ENCODE data around the gene SEC16A.

SEC16A gene

DNA sequence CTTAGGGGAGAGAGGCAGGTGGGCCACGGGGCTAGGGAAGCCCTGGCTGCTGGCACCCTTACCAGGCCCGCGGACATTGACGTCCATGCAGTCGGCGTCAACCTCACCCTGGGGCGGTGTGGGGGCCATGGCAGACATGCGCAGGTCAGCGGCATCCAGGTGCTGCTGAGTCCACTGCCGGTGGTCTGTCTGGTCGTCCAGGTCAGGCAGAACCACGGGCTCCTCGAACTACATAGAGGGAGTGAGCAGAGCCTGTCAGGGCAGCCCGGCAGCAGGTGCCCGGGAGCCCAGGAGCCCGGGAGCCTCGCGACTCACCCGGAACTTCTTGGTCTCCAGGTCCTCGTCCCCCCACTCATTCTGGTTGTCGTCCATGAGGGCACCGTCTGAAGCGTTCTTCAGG lies 18.8 kb upstream of the SEC16A start:
- ChIA-PET POLR2A (no interaction called here), CTCF (interaction anchor here (1.3 to 3.2 kb wide), 2 partner anchors 14 to 124 kb away, joined by 3 to 20 read pairs; no protein-coding TSS in a partner anchor)
- DNase-seq = no peak
- no peak overlapping the region for H3K4me3 ChIP-seq (ENCODE audit: control insufficient read depth in 1 of 7, extremely low read depth in 1 of 7, insufficient read depth in 4 of 7, low read depth in 2 of 7, low read length in 6 of 7)
- H3K36me3 ChIP-seq (ENCODE audit: control insufficient read depth in 4 of 4, insufficient read depth in 4 of 4, low read length in 3 of 4) = peaks cover 7 to 98% (median 85%) of the 10 kb centered on the region in 4 experiments
- no peak overlapping the region for H3K27ac ChIP-seq (ENCODE audit: insufficient read depth in 1 of 2, low read depth in 1 of 2, low read length in 2 of 2, poor library complexity in 1 of 2, severe bottlenecking in 2 of 2)
- H3K9me3 ChIP-seq (ENCODE audit: control extremely low read depth in 1 of 5, control insufficient read depth in 4 of 5, insufficient read depth in 2 of 5, low read depth in 1 of 5, low read length in 4 of 5) = no peaks in the 10 kb centered on the region
- WGBS (ENCODE audit: insufficient coverage) = 96% methylated on average over 18 of the region's 23 CpGs
- H3K4me1 ChIP-seq (ENCODE audit: control extremely low read depth in 1 of 4, control insufficient read depth in 4 of 4, insufficient read depth in 4 of 4, low read length in 3 of 4) = no peaks in the 10 kb centered on the region
- H3K27me3 ChIP-seq (replicated peaks in 2 of 5; ENCODE audit: control insufficient read depth in 4 of 5, insufficient read depth in 5 of 5, low read length in 4 of 5) = no peaks in the 10 kb centered on the region

DNA sequence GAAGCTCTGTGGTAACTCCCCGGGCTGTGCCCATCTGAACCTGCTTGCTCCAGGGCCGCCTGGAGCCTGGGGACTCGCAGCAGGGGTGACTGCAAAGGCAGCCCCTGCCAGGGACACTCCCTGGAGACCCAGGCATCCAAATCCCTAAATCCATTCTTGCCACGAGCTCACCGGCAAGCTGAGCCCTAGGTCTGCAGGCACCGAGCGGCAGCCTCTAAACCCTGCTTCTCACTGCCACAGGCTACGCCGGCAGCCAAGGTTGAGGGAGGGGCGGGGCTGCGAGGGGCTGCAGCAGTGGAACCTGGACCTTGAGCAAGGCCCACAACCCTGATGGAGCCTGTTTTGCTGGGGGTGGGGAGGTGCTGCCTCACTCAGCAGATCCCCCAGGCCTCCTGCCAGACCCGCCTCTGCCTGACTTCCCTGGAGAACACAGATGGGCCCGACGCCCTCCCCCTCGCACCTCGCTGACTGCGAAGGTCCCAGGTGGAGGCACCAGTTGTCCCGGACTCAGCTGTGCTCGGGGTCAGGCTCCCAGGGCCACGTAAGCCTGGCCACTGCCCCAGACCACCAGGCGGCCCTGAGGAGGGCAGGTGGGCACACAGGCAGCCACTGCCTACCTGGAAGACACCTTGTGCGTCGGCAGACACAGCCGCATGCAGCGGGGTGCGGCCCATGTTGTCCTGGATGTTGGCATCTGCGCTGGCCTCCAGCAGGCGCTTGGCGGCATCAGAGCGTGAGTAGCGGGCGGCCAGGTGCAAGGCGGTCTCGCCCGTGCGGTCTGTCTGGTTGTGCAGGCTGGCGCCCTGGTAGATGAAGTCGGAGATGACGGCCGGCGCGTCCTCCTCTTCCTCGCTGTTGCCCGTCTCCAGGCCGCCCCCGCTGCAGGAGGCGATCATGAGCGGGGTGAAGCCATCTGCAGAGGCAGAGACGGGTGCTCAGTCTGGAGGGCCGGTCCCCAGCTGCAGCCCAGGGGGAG lies 17.4 kb upstream of the SEC16A start:
- Histone ChIP-seq H3K36me3 (ENCODE audit: control insufficient read depth in 4 of 4, insufficient read depth in 4 of 4, low read length in 3 of 4) (peaks cover 4 to 97% (median 82%) of the 10 kb centered on the region in 4 experiments), H3K4me1 (ENCODE audit: control extremely low read depth in 1 of 4, control insufficient read depth in 4 of 4, insufficient read depth in 4 of 4, low read length in 3 of 4) (no peaks in the 10 kb centered on the region), H3K27me3 (replicated peaks in 2 of 5; ENCODE audit: control insufficient read depth in 4 of 5, insufficient read depth in 5 of 5, low read length in 4 of 5) (no peaks in the 10 kb centered on the region), H3K4me3 (ENCODE audit: control insufficient read depth in 1 of 7, extremely low read depth in 1 of 7, insufficient read depth in 4 of 7, low read depth in 2 of 7, low read length in 6 of 7) (no peak overlapping the region), H3K9me3 (ENCODE audit: control extremely low read depth in 1 of 5, control insufficient read depth in 4 of 5, insufficient read depth in 2 of 5, low read depth in 1 of 5, low read length in 4 of 5) (no peaks in the 10 kb centered on the region), H3K27ac (ENCODE audit: insufficient read depth in 1 of 2, low read depth in 1 of 2, low read length in 2 of 2, poor library complexity in 1 of 2, severe bottlenecking in 2 of 2) (no peak overlapping the region)
- ChIA-PET CTCF (interaction anchor here (1.0 to 4.6 kb wide), 5 partner anchors 11 to 130 kb away, joined by 3 to 27 read pairs (median 4); no protein-coding TSS in a partner anchor), POLR2A (interaction anchor here (0.6 kb wide), 1 partner anchor 129 kb away, joined by 3 read pairs; no protein-coding TSS in a partner anchor)
- WGBS (ENCODE audit: insufficient coverage) = 97% methylated on average over 43 of the region's 50 CpGs
- no peak for DNase-seq

DNA sequence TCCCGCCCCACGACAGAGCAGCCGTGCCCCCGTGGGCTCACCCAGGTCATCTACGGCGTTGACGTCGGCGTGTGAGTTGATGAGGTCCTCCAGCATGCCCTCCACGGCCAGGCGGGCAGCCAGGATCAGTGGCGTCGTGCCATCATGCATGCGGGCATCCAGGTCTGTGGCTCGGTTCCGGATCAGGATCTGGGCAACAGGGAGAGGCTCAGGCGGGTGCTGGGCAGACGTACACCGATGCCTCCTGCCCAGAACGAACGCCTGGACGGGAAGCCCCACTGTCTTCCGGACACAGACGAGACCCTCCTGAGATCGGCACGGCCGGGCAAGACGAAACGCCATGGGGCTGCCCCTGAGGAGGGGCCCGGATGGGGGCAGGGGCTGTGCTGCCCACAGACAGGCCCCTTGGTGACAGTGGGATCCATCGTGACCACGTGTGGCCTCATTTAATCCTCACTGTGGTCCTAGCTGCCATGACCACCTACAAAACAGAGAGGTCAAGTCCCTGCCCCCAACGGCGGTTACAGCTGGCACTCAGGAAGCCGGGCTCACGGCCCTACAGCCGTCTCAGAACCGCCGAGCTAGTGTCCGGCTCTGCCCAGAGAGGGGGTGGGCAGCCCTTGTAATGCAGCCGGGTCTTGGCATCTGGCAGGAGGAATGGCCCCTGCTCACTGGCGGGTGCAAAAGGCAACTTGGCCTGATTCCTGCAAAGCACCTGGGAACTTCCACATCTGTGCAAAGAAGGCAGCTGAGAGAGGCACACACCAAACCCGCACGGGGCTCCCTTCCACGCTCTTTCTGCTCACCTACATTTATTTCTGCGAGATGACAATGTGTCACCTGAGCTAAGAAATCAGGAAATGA lies 16.5 kb upstream of the SEC16A start:
- DNase-seq = no peak
- no peaks in the 10 kb centered on the region for H3K9me3 ChIP-seq (ENCODE audit: control extremely low read depth in 1 of 5, control insufficient read depth in 4 of 5, insufficient read depth in 2 of 5, low read depth in 1 of 5, low read length in 4 of 5)
- ChIA-PET POLR2A (no interaction called here), CTCF (interaction anchor here (1.0 to 4.6 kb wide), 4 partner anchors 11 to 130 kb away, joined by 3 to 27 read pairs (median 4); no protein-coding TSS in a partner anchor)
- H3K36me3 ChIP-seq (ENCODE audit: control insufficient read depth in 4 of 4, insufficient read depth in 4 of 4, low read length in 3 of 4) = peaks cover 2 to 94% (median 80%) of the 10 kb centered on the region in 4 experiments
- H3K4me3 ChIP-seq (ENCODE audit: control insufficient read depth in 1 of 7, extremely low read depth in 1 of 7, insufficient read depth in 4 of 7, low read depth in 2 of 7, low read length in 6 of 7) = no peak overlapping the region
- H3K27me3 ChIP-seq (replicated peaks in 2 of 5; ENCODE audit: control insufficient read depth in 4 of 5, insufficient read depth in 5 of 5, low read length in 4 of 5) = no peaks in the 10 kb centered on the region
- H3K27ac ChIP-seq (ENCODE audit: insufficient read depth in 1 of 2, low read depth in 1 of 2, low read length in 2 of 2, poor library complexity in 1 of 2, severe bottlenecking in 2 of 2) = no peak overlapping the region
- WGBS (ENCODE audit: insufficient coverage) = 96% methylated on average over 46 of the region's 46 CpGs
- no peaks in the 10 kb centered on the region for H3K4me1 ChIP-seq (ENCODE audit: control extremely low read depth in 1 of 4, control insufficient read depth in 4 of 4, insufficient read depth in 4 of 4, low read length in 3 of 4)

DNA sequence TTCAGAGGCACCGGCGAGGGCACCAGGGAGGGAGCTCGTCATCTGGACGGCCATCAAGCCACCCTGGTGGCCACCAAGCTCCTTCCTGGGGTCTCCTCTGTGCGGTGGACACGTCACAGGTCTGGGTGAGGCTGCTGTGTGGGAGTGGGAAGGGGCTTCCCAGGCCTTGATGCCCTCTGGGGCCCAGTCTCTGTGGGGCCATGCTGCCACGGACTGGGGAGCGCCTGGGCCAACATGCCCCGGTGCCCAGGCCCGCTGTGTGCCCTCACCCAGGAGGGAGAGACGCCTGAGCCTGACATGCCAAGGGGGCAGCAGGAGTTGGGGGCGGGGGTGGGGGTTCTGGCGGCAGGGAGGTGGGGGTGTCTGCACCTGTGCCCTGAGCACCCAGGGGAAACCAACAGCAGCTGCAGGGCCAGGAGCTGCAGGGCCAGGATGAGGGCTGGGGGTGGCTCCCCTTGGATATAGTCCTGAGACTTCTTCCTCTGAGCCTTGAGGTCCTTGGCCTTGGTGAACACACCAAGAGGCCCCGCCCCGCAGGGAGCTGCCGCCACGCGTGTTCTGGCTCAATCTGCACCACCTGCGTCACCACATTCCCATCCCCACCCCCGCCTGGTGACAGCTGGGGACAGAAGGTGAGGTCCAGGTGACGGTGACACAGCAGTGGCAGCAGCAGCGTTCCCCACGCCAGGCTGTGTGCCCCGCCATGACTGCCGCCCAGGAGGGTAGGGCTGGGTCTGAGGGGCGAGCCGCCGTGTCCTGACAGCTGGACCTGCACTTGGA lies 15.3 kb upstream of the SEC16A start:
- no peak overlapping the region for H3K27ac ChIP-seq (ENCODE audit: insufficient read depth in 1 of 2, low read depth in 1 of 2, low read length in 2 of 2, poor library complexity in 1 of 2, severe bottlenecking in 2 of 2)
- no peak overlapping the region for H3K4me3 ChIP-seq (ENCODE audit: control insufficient read depth in 1 of 7, extremely low read depth in 1 of 7, insufficient read depth in 4 of 7, low read depth in 2 of 7, low read length in 6 of 7)
- CTCF ChIA-PET = interaction anchor here (0.6 to 4.6 kb wide), 2 partner anchors 9 to 30 kb away, joined by 3 to 27 read pairs; no protein-coding TSS in a partner anchor
- no peaks in the 10 kb centered on the region for H3K4me1 ChIP-seq (ENCODE audit: control extremely low read depth in 1 of 4, control insufficient read depth in 4 of 4, insufficient read depth in 4 of 4, low read length in 3 of 4)
- 93% methylated on average over 18 of the region's 28 CpGs for WGBS (ENCODE audit: insufficient coverage)
- no peaks in the 10 kb centered on the region for H3K9me3 ChIP-seq (ENCODE audit: control extremely low read depth in 1 of 5, control insufficient read depth in 4 of 5, insufficient read depth in 2 of 5, low read depth in 1 of 5, low read length in 4 of 5)
- no peak for DNase-seq
- H3K27me3 ChIP-seq (replicated peaks in 2 of 5; ENCODE audit: control insufficient read depth in 4 of 5, insufficient read depth in 5 of 5, low read length in 4 of 5) = no peaks in the 10 kb centered on the region
- peaks cover 2 to 94% (median 72%) of the 10 kb centered on the region in 4 experiments for H3K36me3 ChIP-seq (ENCODE audit: control insufficient read depth in 4 of 4, insufficient read depth in 4 of 4, low read length in 3 of 4)
- POLR2A ChIA-PET = no interaction called here

DNA sequence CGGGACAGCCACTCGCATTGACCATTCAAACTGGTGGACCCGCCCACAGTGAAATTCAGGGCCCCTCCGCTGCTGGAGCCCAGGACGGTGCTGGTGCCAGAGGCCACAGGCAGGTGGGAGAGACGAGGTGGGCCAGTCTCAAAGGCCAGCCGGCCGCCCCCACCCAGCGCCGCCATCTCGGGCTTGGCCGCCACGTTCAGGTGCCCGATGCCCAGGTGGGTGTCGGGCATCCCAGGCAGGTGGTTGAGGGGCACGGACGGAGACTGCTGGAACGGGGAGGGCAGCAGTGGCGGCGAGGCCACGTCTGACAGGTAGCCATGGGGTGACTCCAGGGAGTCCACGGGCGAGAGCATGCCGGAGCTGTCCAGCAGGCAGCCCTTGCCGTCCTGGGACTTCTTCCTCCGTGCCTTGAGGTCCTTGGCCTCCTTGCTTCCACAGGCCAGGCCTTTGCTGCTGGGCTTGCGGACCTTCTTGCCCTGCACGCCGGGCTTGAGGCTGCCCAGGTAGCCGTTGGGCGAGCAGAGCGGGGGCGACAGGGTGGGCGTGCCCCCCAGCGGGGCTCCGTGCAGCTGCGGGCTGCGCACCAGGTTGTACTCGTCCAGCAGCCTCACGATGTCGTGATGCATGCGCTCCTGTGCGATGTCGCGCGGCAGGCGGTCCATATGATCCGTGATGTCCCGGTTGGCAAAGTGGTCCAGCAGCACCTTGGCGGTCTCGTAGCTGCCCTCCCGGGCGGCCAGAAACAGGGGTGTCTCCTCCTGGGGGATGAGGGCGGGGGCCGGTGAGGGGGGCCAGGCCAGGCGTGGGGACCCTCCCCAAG lies 14.2 kb upstream of the SEC16A start:
- POLR2A ChIA-PET = no interaction called here
- H3K4me1 ChIP-seq (ENCODE audit: control extremely low read depth in 1 of 4, control insufficient read depth in 4 of 4, insufficient read depth in 4 of 4, low read length in 3 of 4) = no peaks in the 10 kb centered on the region
- H3K4me3 ChIP-seq (ENCODE audit: control insufficient read depth in 1 of 7, extremely low read depth in 1 of 7, insufficient read depth in 4 of 7, low read depth in 2 of 7, low read length in 6 of 7) = no peak overlapping the region
- 95% methylated on average over 52 of the region's 56 CpGs for WGBS (ENCODE audit: insufficient coverage)
- CTCF ChIA-PET = interaction anchor here (0.9 to 4.6 kb wide), 2 partner anchors 8 to 32 kb away, joined by 4 to 27 read pairs; no protein-coding TSS in a partner anchor
- H3K27me3 ChIP-seq (replicated peaks in 2 of 5; ENCODE audit: control insufficient read depth in 4 of 5, insufficient read depth in 5 of 5, low read length in 4 of 5) = no peaks in the 10 kb centered on the region
- H3K36me3 ChIP-seq (ENCODE audit: control insufficient read depth in 4 of 4, insufficient read depth in 4 of 4, low read length in 3 of 4) = peaks cover 2 to 90% (median 64%) of the 10 kb centered on the region in 4 experiments
- H3K9me3 ChIP-seq (ENCODE audit: control extremely low read depth in 1 of 5, control insufficient read depth in 4 of 5, insufficient read depth in 2 of 5, low read depth in 1 of 5, low read length in 4 of 5) = no peaks in the 10 kb centered on the region
- DNase-seq = no peak
- no peak overlapping the region for H3K27ac ChIP-seq (ENCODE audit: insufficient read depth in 1 of 2, low read depth in 1 of 2, low read length in 2 of 2, poor library complexity in 1 of 2, severe bottlenecking in 2 of 2)

DNA sequence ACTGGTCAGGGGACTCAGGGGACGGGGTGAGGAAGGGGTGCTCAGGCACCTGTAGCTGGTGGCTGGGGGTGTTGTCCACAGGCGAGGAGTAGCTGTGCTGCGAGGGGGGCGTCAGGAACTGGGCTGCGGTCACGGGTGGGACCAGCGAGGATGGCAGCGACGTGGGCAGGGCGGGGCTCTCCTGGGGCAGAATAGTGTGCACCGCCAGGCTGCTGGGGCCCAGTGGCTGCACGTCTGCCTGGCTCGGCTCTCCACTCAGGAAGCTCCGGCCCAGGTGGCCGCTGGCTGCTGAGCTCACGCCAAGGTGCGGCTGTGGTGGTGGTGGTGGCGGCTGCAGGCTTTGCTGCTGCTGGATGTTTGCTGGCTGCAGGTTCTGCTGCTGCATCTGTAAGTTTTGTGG lies 13.3 kb upstream of the SEC16A start:
- WGBS (ENCODE audit: insufficient coverage) = 93% methylated on average over 17 of the region's 18 CpGs
- no peak for DNase-seq
- H3K27ac ChIP-seq (ENCODE audit: insufficient read depth in 1 of 2, low read depth in 1 of 2, low read length in 2 of 2, poor library complexity in 1 of 2, severe bottlenecking in 2 of 2) = no peak overlapping the region
- ChIA-PET POLR2A (no interaction called here), CTCF (interaction anchor here (0.9 kb wide), 1 partner anchor 33 kb away, joined by 4 read pairs; no protein-coding TSS in a partner anchor)
- peaks cover 2 to 82% (median 57%) of the 10 kb centered on the region in 4 experiments for H3K36me3 ChIP-seq (ENCODE audit: control insufficient read depth in 4 of 4, insufficient read depth in 4 of 4, low read length in 3 of 4)
- H3K4me3 ChIP-seq (ENCODE audit: control insufficient read depth in 1 of 7, extremely low read depth in 1 of 7, insufficient read depth in 4 of 7, low read depth in 2 of 7, low read length in 6 of 7) = no peak overlapping the region
- no peaks in the 10 kb centered on the region for H3K4me1 ChIP-seq (ENCODE audit: control extremely low read depth in 1 of 4, control insufficient read depth in 4 of 4, insufficient read depth in 4 of 4, low read length in 3 of 4)
- H3K9me3 ChIP-seq (ENCODE audit: control extremely low read depth in 1 of 5, control insufficient read depth in 4 of 5, insufficient read depth in 2 of 5, low read depth in 1 of 5, low read length in 4 of 5) = no peaks in the 10 kb centered on the region
- no peaks in the 10 kb centered on the region for H3K27me3 ChIP-seq (replicated peaks in 2 of 5; ENCODE audit: control insufficient read depth in 4 of 5, insufficient read depth in 5 of 5, low read length in 4 of 5)

Measured in common myeloid progenitor, CD34-positive (primary cell).